ENCODE results near the gene TMEM54. TPM values are rescaled to one million over a fixed set of nuclear protein-coding genes. Genes with fewer than 3 reads are reported as not detected.

The TMEM54 gene
- total and polyA plus RNA-seq, 10 of the 15 experiments (the other 5 are each of a cell fraction or from before 2014, with no cell fraction given) = 0.07 to 0.94 (median 0.56) TPM; not detected in 1

- ATAC-seq (no peak), FAIRE-seq (no peak), DNase-seq (ENCODE audit: low read depth, low spot score) (no peak)
- Histone ChIP-seq H3K36me3 (ENCODE audit: control insufficient read depth in 2 of 2, insufficient read depth in 2 of 2, low read length in 1 of 2) (no peaks in the 10 kb centered on the region), H3K4me2 (ENCODE audit: control insufficient read depth, insufficient read depth) (no peak overlapping the region), H3K27me3 (replicated peaks in 1 of 2; ENCODE audit: control insufficient read depth in 2 of 2, insufficient read depth in 2 of 2, low read length in 1 of 2) (peaks cover 12 to 18% of the 10 kb centered on the region in 2 experiments), H4K20me1 (ENCODE audit: control insufficient read depth, insufficient read depth) (no peaks in the 10 kb centered on the region), H3K9me3 (replicated peaks; ENCODE audit: control insufficient read depth, insufficient read depth, low read length) (no peaks in the 10 kb centered on the region; the same call in 2 of the 3 replicates), H3K79me2 (ENCODE audit: control insufficient read depth, insufficient read depth, low read length) (no peaks in the 10 kb centered on the region), H3K27ac (ENCODE audit: control insufficient read depth, insufficient read depth) (no peak overlapping the region), H3K9ac (ENCODE audit: control insufficient read depth, insufficient read depth, low read length) (no peak overlapping the region), H3K4me3 (no peak overlapping the region), H3K4me1 (ENCODE audit: control insufficient read depth, insufficient read depth, low read length) (no peaks in the 10 kb centered on the region), H2AFZ (ENCODE audit: control insufficient read depth, low read depth, low read length) (no peak overlapping the region)
- ChIA-PET POLR2A (no interaction called here), RAD21 (ENCODE audit: unreplicated experiment) (interaction anchor here (1.0 to 1.3 kb wide), 2 partner anchors 163 to 179 kb away, joined by 3 to 4 read pairs; no protein-coding TSS in a partner anchor), CTCF (interaction anchor here (0.6 to 6.5 kb wide), 5 partner anchors 11 to 267 kb away, joined by 3 to 36 read pairs (median 4); partner anchors contain the start of gene TMEM54), SMC1A (ENCODE audit: uncharacterized antibody, unreplicated experiment) (no interaction called here)
- in situ Hi-C loops (cut with MboI) = no loop called here
- no TSS peak for BruUV-seq (replicated peaks)
- intact Hi-C loops (cut with micrococcal nuclease; ENCODE audit: unreplicated experiment) = no loop called here
- 0% methylated on average over 1 of the region's 1 CpG for WGBS (ENCODE audit: insufficient coverage, insufficient replicate concordance, low lambda C conversion rate, missing lambda C conversion rate)
- TF ChIP-seq ATF2 (IDR thresholded peaks at IDR 0.05; ENCODE audit: low read length) (no peak), CBX5 (IDR thresholded peaks at IDR 0.05; ENCODE audit: low read depth) (no peak), SMAD5 (IDR thresholded peaks at IDR 0.05; ENCODE audit: low read depth) (no peak), ZNF217 (IDR thresholded peaks at IDR 0.05) (no peak), GATAD2B (conservative IDR thresholded peaks at IDR 0.05; ENCODE audit: low read depth) (no peak), YY1 (IDR thresholded peaks at IDR 0.05; ENCODE audit: low read depth, low read length) (no peak), FOXK2 (IDR thresholded peaks at IDR 0.05) (no peak), CEBPB (IDR thresholded peaks at IDR 0.05; ENCODE audit: borderline replicate concordance in 1 of 2, low read depth in 2 of 2, low read length in 2 of 2) (no peak), MAX (IDR thresholded peaks at IDR 0.05; ENCODE audit: low read depth, low read length) (no peak), BACH1 (IDR thresholded peaks at IDR 0.05; ENCODE audit: borderline replicate concordance) (no peak), CREM (IDR thresholded peaks at IDR 0.05; ENCODE audit: low read depth) (no peak), SREBF1 (IDR thresholded peaks at IDR 0.05; ENCODE audit: low read length) (no peak), RB1 (IDR thresholded peaks at IDR 0.05; ENCODE audit: borderline replicate concordance) (no peak), GABPA (IDR thresholded peaks at IDR 0.05; ENCODE audit: low read depth) (no peak), IRF4 (IDR thresholded peaks at IDR 0.05; ENCODE audit: low read depth, low read length) (no peak), SIX5 (IDR thresholded peaks at IDR 0.05; ENCODE audit: low read depth, low read length, severe bottlenecking) (no peak), SMC3 (IDR thresholded peaks at IDR 0.05; ENCODE audit: borderline replicate concordance, low read length) (no peak)
- TF ChIP-seq, protein P1, sequence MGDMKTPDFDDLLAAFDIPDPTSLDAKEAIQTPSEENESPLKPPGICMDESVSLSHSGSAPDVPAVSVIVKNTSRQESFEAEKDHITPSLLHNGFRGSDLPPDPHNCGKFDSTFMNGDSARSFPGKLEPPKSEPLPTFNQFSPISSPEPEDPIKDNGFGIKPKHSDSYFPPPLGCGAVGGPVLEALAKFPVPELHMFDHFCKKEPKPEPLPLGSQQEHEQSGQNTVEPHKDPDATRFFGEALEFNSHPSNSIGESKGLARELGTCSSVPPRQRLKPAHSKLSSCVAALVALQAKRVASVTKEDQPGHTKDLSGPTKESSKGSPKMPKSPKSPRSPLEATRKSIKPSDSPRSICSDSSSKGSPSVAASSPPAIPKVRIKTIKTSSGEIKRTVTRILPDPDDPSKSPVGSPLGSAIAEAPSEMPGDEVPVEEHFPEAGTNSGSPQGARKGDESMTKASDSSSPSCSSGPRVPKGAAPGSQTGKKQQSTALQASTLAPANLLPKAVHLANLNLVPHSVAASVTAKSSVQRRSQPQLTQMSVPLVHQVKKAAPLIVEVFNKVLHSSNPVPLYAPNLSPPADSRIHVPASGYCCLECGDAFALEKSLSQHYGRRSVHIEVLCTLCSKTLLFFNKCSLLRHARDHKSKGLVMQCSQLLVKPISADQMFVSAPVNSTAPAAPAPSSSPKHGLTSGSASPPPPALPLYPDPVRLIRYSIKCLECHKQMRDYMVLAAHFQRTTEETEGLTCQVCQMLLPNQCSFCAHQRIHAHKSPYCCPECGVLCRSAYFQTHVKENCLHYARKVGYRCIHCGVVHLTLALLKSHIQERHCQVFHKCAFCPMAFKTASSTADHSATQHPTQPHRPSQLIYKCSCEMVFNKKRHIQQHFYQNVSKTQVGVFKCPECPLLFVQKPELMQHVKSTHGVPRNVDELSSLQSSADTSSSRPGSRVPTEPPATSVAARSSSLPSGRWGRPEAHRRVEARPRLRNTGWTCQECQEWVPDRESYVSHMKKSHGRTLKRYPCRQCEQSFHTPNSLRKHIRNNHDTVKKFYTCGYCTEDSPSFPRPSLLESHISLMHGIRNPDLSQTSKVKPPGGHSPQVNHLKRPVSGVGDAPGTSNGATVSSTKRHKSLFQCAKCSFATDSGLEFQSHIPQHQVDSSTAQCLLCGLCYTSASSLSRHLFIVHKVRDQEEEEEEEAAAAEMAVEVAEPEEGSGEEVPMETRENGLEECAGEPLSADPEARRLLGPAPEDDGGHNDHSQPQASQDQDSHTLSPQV (IDR thresholded peaks at IDR 0.05) = no peak
These were observed 10.0 kb downstream of the TMEM54 start for GRCh38 chr1:32891241-32891570.

All from GM12878 (cell line).